ENCODE results near the gene LRRC46.

Gene LRRC46

GRCh38 chr17:47808830-47809480 is 22.5 kb upstream of the LRRC46 start:
- in situ Hi-C loops (cut with HindIII; ENCODE audit: low sequenced_read_pairs): no loop called here

GRCh38 chr17:47810200-47810821 is 21.2 kb upstream of the LRRC46 start:
- in situ Hi-C loops (cut with HindIII; ENCODE audit: low sequenced_read_pairs): no loop called here

DNA sequence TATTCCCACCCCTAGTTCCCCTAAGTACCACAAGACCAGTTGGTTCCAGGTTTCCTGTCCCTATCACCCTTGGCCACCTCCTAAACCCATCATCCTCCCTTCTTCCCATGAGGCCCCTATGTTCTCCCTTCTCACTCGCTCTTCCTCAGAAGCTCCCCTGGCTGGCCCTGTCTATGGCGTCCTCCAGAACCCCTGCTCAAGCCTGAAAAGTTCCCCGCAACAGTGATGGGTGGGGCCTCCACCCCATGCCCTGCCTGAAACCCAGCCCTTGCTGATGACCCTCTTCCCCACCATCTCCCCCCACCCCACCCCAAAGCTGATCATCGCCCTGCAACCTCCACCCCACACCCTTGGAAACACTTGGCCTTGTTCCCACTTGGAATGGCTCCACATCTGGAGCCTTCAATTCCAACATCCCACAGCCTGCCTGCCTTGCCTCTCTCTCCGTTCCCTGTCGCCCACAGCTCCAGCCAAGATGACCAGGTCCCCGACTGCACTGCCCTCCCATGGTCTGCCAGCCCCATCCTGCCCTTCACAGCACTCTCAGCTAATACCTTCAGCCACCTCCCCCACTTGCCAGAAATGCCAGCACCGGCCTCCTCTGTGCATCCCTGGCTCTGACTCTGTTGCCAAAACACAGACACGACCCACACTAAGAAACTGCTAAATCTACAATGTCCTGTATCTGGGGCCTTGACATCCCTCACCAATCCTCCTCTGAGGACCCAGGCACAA is 20.4 kb upstream of the LRRC46 start:
- in situ Hi-C loops (cut with HindIII; ENCODE audit: low sequenced_read_pairs): no loop called here

DNA sequence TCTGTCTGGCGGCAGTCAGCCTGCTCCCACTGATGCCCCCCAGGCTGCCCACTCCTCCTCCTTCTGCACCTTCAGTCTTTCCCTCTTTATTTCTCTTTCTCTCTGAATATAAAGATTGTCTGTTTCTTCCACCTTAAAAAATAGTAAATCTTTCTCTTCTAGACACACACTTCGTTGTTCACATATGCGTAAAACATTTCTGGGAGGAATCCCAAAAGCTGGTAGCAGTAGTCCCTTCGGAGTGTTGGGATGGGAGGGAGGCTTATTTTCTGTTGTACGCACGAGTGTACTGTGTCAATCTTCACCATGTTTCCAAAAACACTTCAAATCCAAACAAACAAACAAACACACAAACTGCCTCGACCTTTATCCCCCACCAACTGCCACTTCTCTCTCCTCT is 19.8 kb upstream of the LRRC46 start:
- in situ Hi-C loops (cut with HindIII; ENCODE audit: low sequenced_read_pairs): no loop called here

DNA sequence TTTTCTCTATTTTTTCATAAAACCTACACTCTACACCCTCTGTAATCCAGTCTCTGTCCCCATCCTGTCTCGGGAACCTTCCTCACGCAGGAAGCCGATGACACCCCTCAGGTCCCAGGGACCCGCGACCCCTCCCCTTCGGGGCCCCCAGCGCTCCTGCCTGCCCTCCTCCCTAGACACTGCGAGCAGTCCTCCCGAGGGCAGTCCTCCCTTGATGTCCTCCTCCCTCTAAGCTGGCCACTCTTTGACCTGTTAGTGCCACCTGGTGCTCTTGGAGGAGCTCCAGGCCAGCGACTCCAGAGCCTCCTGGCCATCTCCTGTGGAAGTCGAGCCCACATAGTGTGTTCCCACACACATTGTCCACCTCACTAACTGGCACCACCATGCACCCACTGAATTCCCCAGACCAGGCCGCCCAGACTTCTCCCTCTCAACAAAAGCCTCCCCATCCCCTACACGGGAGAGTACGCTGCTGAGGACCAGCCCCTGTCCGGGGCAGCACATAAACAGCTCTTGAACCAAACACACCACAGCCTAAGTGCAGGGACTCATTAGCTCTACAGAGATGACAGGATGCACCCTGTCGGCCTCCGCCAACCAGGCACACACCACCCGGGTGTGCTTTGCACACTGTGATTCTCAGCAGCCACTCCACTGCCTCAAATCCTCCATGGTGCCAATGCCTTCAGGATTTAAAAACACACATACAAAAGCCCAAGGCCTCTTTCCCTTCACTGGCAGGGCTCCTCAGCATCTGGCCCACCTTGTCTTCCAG is 19.1 kb upstream of the LRRC46 start:
- in situ Hi-C loops (cut with HindIII; ENCODE audit: low sequenced_read_pairs): no loop called here

GRCh38 chr17:47813077-47813476 is 18.4 kb upstream of the LRRC46 start:
- in situ Hi-C loops (cut with HindIII; ENCODE audit: low sequenced_read_pairs): no loop called here

- in situ Hi-C loops (cut with HindIII; ENCODE audit: low sequenced_read_pairs): no loop called here
Measured at GRCh38 chr17:47813512-47814031, 17.9 kb upstream of the LRRC46 start.

GRCh38 chr17:47815106-47815918 is 16.2 kb upstream of the LRRC46 start:
- in situ Hi-C loops (cut with HindIII; ENCODE audit: low sequenced_read_pairs): no loop called here

DNA sequence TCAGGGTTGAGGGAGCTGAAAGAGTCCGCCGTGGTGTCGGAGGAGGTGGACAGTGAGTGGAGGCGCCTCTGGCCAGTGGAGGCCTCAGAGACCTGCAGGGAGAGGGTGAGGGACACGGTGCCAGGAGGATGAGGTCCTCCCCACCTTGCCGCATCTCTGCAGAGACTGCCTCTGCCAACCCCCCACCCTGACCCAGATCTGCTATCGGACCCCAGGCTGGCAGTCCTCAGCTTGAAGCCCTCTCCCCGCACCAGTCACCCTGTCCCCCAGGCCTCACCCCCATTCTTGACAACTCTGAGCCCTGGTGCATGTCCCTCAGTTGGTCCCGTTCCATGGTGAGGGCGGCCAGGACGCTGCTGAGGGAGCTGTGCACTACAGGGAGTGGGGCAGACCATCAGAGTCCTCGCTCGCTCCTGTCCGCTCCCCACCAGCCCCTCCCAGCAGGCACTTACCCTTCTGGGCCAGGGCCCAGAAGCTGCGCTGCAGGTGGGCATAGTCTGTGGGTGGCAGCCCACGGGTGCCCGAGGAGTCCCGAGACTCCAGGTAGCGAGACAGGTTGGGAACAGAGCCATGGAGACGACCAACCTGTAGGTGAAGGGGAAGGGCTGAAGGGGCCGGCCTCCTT is 15.2 kb upstream of the LRRC46 start:
- in situ Hi-C loops (cut with HindIII; ENCODE audit: low sequenced_read_pairs): no loop called here

DNA sequence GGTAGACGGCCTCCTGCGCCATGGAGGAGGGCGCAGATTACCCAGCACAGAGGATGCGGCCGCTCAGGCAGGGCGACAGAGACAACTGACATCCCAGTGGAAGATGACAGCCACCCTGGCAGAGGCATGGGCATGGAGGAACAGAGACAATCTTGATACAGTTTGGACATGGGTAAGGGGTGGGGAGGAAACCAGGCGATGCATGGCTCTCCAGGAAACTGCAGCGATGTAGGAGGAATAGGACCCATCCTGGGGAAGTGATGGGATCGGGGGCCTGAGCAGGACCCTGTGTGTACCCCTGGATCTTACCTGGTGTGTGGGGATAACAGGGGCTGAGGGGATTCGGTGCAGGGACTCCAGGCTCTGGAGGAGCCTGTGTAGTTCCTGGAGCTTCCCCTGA is 14.5 kb upstream of the LRRC46 start:
- in situ Hi-C loops (cut with HindIII; ENCODE audit: low sequenced_read_pairs): no loop called here

GRCh38 chr17:47818002-47818695 is 13.3 kb upstream of the LRRC46 start:
- in situ Hi-C loops (cut with HindIII; ENCODE audit: low sequenced_read_pairs): no loop called here

GRCh38 chr17:47819475-47819874 is 12.0 kb upstream of the LRRC46 start:
- in situ Hi-C loops (cut with HindIII; ENCODE audit: low sequenced_read_pairs): no loop called here

DNA sequence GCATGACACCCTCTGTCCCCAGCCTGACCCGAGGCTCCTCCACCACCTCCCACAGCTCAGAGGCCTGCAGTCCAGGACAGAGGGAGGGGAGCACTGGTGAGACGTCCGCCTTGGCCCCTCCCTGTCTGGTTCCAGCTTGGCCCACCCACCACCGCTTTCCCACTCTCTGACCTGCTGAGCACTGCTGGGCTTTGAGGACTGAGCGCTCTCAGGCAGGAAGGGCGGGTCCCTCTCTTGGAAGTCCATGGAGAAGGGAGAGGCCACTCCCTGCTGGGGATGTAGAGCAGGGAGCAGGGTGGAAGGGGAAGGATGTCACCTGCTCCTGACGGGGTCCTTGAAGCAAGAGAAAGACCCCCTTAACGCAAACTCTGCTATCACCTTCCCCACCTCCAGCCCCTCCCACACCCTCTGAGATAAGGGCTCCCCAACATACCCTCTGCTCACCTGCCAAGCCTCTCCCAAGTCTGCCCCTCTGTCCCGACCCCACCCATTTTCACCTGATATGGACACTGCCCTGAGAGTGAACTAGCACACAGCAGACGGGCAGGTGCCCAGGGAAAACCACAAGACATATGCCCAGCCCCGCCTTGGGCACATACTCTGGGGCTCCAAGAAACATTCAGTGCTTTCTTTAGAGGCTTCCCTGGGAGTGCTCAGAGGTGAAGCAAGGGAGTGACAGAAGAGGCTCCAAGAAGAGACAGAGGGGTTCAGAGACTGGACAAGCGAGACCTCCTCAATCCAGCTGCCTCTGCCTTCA is 11.3 kb upstream of the LRRC46 start:
- in situ Hi-C loops (cut with HindIII; ENCODE audit: low sequenced_read_pairs): loop anchor here (5.0 kb wide), 1 partner anchor 83 kb away; no protein-coding TSS in a partner anchor

- in situ Hi-C loops (cut with HindIII; ENCODE audit: low sequenced_read_pairs): loop anchor here (5.0 kb wide), 1 partner anchor 84 kb away; no protein-coding TSS in a partner anchor
Measured at GRCh38 chr17:47821031-47821423, 10.4 kb upstream of the LRRC46 start.

DNA sequence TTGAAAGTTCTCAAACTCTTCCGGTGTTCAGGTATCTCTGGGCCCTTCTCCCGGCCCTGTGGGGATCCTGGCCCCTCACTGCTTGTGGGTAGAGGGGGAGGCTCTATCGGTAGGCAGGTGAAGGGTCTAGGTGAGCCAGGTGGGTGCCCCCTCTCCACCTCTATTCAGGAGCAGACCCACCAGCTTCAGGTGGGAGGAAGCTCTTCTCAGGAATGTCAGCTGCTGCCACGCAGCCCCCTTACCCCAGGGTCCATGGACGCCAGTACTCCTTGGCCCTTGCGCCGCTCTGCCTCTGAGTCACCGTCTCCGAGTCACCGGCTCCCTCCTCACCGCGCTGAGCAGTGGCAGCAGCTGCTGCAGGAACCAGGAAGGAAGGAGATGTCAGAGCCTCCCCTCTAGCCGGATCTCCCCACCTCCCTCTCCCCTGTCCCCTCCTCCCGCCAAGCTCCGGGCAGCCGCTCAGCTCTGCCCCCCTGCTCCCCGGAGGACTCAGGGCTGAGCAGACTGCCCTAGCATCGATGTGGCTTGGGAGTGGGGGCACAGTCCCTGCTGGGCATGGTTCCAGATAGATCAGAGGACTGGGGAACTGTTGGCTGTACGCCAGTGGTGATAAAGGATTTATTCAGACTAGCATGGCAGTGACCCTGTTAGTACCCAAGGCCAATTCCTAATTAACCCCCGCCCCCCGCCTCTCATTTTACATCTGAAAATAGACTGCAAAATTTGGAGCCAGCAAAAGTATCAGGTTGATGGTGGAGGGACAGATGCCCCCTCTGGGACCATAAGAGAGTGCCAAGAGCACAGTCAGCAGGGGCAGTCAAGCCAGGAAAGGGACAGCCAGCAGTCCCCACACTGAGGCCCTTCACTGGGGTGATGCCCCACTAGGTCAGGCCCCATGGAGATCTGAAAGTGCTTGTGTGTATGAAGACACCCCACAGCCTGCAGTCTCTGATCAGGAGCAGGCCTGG is 9.8 kb upstream of the LRRC46 start, which contains the start of gene OSBPL7:
TSS of gene OSBPL7 (minus strand) at position 371 of the 968 bp plus-strand sequence. CDS start 1,516 bp downstream, outside the sequence.
- in situ Hi-C loops (cut with HindIII; ENCODE audit: low sequenced_read_pairs): loop anchor here (5.0 kb wide), 1 partner anchor 84 kb away; no protein-coding TSS in a partner anchor

DNA sequence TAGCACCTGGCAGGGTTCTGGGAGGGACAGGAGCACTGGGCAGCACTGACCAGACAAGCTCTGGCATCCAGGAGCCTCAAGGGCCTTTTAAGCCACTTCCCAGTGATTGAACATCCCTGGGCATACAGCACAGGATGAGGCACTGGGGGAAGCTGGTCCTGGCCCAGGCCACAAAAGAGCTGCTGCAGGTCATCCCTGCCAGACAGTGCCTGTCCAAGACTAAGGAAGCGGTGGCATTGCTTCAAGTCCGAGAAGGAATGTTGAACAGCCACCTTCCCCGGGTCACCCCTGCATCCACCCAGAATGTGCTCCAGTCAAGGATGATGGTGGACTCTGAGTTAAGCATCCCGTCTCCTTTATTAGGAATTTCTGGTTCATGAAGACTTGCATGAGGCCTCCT is 8.7 kb upstream of the LRRC46 start:
- in situ Hi-C loops (cut with HindIII; ENCODE audit: low sequenced_read_pairs): loop anchor here (5.0 kb wide), 1 partner anchor 85 kb away; no protein-coding TSS in a partner anchor

DNA sequence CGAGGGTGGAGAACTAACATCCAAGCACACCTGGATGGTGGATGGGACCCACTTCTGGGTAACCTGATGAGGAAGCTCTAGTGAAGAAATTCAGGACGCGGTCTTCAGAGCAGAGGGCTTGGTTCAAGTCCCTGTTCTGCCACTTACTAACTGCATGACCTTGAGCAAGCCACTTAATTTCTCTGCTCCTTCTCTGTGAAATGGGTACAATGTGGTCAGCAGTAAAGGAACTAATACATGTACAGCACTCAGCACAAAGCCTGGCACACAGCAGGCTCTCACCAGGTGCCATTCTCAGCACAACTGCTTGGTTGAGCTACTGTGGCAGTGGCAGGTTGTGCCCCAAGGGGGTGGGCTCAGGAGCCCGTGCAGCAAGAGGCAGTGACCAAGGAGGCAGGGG is 8.0 kb upstream of the LRRC46 start:
- in situ Hi-C loops (cut with HindIII; ENCODE audit: low sequenced_read_pairs): loop anchor here (5.0 kb wide), 1 partner anchor 86 kb away; no protein-coding TSS in a partner anchor
